Mesothelial cell of epicardium (in vitro differentiated cells): ENCODE data around the gene MAP3K6. TPM values are rescaled to one million over a fixed set of nuclear protein-coding genes. Genes with fewer than 3 reads are reported as not detected.

Source experiments
- DNase-seq, 2 experiments: peaks; one replicate each; pipeline ENCODE4 v3.0.0; 2021; ENCODE audit warnings: low spot score in 2 of 2; ENCODE audit not compliant: unreplicated experiment in 2 of 2
- H3K27ac Mint-ChIP-seq: 2 replicates; pipeline ENCODE4 v1.8.0; 2021; ENCODE audit warnings: mixed read lengths
- H3K27me3 Mint-ChIP-seq: 2 replicates; pipeline ENCODE4 v1.8.0; 2021; ENCODE audit warnings: low read depth, mixed read lengths
- H3K36me3 Mint-ChIP-seq: 2 replicates; pipeline ENCODE4 v1.8.0; 2021; ENCODE audit warnings: mixed read lengths
- H3K4me1 Mint-ChIP-seq: 2 replicates; pipeline ENCODE4 v1.8.0; 2021; ENCODE audit warnings: mixed read lengths
- H3K4me3 Mint-ChIP-seq: 2 replicates; pipeline ENCODE4 v1.8.0; 2021; ENCODE audit warnings: mild to moderate bottlenecking, moderate library complexity, mixed read lengths
- H3K9me3 Mint-ChIP-seq: 2 replicates; pipeline ENCODE4 v1.8.0; 2021; ENCODE audit warnings: mixed read lengths
- total RNA-seq: library from RNA; stranded (reverse); gene quantifications from 3 replicates; pipeline ENCODE4 v1.2.1, GENCODE V29; 2021
- TF ChIP-seq, protein P1 (sequence below): fragments of 200-600 bp; sonication (generic); IDR thresholded peaks from one replicate; pipeline ENCODE4 v1.5.0; 2021; ENCODE audit warnings: antibody characterized with exemption; ENCODE audit not compliant: unreplicated experiment

Gene MAP3K6
- total RNA-seq, 1 donor from 2014 or later, result 13.7 TPM

DNA sequence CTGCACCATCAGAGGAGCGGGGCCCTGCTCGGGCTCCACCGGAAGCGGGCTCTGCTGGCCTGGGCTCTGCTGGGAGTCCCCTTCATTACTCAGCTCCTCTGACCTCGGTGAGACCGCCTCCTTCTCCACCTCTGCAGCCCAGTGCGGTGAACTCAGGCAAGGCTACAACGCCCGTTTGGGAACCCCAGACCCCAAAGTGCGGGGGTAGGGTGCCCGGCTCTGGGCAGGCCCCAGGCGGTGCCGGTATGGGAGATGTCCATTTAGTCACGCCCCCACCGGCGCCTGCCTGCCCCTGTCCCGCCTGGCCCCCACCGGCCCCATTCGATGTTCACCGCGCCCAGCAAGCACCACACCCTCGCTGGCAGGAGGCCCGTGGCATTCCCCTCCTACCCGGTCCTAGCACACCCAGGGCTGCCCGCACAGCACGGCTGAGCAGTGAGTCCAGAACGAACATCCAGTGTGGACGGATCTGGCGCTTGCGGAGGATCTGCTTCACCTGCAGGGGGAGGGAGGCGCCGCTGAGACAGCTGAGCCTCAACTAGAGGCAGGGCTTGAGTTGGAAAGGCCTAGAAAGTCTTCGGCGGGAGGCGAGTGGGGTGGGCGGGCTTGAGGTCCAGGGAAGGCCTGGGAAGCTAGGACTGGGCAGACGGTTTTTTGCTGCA, 10.0 kb downstream of the MAP3K6 start:
- H3K27me3 Mint-ChIP-seq, result peaks cover 35% of the 10 kb centered on the region
- no peak overlapping the region for H3K27ac Mint-ChIP-seq
- peaks cover 15% of the 10 kb centered on the region for H3K4me1 Mint-ChIP-seq
- TF ChIP-seq, protein P1, sequence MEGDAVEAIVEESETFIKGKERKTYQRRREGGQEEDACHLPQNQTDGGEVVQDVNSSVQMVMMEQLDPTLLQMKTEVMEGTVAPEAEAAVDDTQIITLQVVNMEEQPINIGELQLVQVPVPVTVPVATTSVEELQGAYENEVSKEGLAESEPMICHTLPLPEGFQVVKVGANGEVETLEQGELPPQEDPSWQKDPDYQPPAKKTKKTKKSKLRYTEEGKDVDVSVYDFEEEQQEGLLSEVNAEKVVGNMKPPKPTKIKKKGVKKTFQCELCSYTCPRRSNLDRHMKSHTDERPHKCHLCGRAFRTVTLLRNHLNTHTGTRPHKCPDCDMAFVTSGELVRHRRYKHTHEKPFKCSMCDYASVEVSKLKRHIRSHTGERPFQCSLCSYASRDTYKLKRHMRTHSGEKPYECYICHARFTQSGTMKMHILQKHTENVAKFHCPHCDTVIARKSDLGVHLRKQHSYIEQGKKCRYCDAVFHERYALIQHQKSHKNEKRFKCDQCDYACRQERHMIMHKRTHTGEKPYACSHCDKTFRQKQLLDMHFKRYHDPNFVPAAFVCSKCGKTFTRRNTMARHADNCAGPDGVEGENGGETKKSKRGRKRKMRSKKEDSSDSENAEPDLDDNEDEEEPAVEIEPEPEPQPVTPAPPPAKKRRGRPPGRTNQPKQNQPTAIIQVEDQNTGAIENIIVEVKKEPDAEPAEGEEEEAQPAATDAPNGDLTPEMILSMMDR, result no peak
- H3K4me3 Mint-ChIP-seq, result no peak overlapping the region
- H3K9me3 Mint-ChIP-seq, result no peaks in the 10 kb centered on the region
- DNase-seq, result no peak
- H3K36me3 Mint-ChIP-seq, result no peaks in the 10 kb centered on the region

DNA sequence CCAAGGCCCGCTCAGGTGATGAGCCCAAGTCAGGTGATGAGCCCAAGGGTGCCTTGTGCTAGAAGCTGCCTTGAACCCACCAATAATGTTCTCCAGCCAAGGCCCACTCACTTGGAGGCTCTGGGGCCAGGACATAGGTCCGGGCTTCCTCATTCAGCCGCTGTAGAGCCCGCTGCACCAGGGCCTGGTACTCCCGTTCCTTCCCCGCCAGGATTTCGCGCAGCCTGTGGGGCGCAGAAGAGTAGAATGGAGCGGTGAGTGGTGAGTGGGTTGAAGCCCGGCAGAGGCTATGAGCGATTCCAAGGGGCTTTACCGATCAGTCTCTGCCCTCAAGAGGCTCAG, 10.5 kb downstream of the MAP3K6 start:
- H3K36me3 Mint-ChIP-seq, result no peaks in the 10 kb centered on the region
- no peak for DNase-seq
- no peaks in the 10 kb centered on the region for H3K9me3 Mint-ChIP-seq
- H3K27me3 Mint-ChIP-seq, result peaks cover 34% of the 10 kb centered on the region
- H3K27ac Mint-ChIP-seq, result no peak overlapping the region
- peaks cover 20% of the 10 kb centered on the region for H3K4me1 Mint-ChIP-seq
- no peak overlapping the region for H3K4me3 Mint-ChIP-seq
- TF ChIP-seq, protein P1, result no peak

DNA sequence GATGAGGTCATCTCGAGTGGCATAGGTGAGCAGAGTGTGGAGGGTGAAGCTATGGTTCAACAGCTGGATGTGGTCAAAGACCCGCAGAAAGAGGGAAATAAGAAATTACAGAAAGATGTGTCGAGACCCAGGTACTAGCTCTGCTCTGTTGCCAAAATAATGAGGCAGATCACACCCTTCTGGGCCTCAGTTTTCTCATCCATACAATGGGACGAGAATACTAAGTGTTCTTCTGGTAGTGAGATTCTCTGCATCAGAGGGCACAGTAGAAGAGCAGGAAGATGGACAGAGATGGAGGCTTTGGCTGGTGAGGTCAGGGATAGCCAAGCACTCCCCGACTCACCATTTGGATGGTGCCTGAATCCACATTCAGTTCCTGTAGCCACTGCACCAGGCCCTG, 11.1 kb downstream of the MAP3K6 start:
- Mint-ChIP-seq H3K27me3 (peaks cover 31% of the 10 kb centered on the region), H3K36me3 (no peaks in the 10 kb centered on the region), H3K9me3 (no peaks in the 10 kb centered on the region), H3K4me3 (no peak overlapping the region), H3K27ac (no peak overlapping the region), H3K4me1 (peaks cover 24% of the 10 kb centered on the region)
- TF ChIP-seq, protein P1, result no peak
- DNase-seq, result no peak

DNA sequence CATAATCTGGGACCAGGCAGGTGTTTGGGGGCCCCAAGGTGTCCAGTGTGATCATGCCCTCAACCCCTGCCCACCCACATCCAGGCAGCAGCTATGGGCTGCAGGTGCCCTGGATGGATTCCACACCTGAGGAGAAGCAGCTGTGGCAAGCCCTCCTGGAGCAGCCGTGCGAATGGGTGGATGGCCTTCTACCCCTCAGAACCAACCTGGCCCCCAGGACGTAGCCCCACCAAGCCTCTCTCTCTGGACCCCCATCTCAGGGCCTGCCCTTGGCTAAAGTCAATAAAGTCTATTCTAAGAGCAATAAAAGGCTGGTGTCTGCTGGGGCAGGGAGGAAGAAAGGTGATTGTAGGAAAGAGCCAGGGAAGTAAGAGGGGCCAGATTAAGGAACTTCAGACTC, 13.1 kb downstream of the MAP3K6 start:
- H3K36me3 Mint-ChIP-seq, result no peaks in the 10 kb centered on the region
- TF ChIP-seq, protein P1, result no peak
- H3K27ac Mint-ChIP-seq, result no peak overlapping the region
- no peak for DNase-seq
- H3K4me3 Mint-ChIP-seq, result no peak overlapping the region
- peaks cover 15% of the 10 kb centered on the region for H3K4me1 Mint-ChIP-seq
- no peaks in the 10 kb centered on the region for H3K9me3 Mint-ChIP-seq
- H3K27me3 Mint-ChIP-seq, result peaks cover 18% of the 10 kb centered on the region

DNA sequence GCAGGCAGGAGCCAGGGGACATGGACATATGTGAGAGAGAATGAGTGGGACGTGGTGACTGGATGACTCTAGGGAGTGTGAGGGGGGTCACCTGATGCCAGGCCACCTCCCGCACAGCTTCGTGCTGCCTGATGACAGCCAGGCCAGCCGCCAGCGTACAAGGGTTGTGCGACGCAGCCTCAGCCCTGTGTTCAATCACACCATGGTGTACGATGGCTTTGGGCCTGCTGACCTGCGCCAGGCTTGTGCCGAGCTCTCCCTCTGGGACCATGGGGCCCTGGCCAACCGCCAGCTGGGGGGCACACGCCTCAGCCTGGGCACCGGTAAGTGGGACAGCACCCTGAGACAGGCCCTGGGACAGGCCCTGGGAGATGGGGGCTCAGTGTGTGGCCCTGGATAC, 13.6 kb downstream of the MAP3K6 start:
- Mint-ChIP-seq H3K36me3 (no peaks in the 10 kb centered on the region), H3K27ac (no peak overlapping the region), H3K27me3 (peaks cover 14% of the 10 kb centered on the region), H3K4me3 (no peak overlapping the region), H3K9me3 (no peaks in the 10 kb centered on the region), H3K4me1 (peaks cover 15% of the 10 kb centered on the region)
- TF ChIP-seq, protein P1, result no peak
- no peak for DNase-seq
